IPS-18a (cell line): Measurements from ENCODE around the gene SUSD4.
"Not testable (repeated sequence)": the region's sequence is repeated elsewhere in the genome, so short reads cannot be mapped to it uniquely, and the experiment has no call there.

Experiments used
- H3K27ac ChIP-seq: one replicate; pipeline ENCODE4 v1.5.1; 2013; ENCODE audit warnings: low read length
- H3K27me3 ChIP-seq: one replicate; pipeline ENCODE4 v1.6.1; 2013; ENCODE audit warnings: mild to moderate bottlenecking, low read length; ENCODE audit not compliant: control insufficient read depth, insufficient read depth
- H3K36me3 ChIP-seq: one replicate; pipeline ENCODE4 v1.6.1; 2013; ENCODE audit warnings: low read depth, low read length; ENCODE audit not compliant: control insufficient read depth
- H3K4me1 ChIP-seq: one replicate; pipeline ENCODE4 v1.6.1; 2013; ENCODE audit warnings: low read depth, low read length; ENCODE audit not compliant: control insufficient read depth
- H3K4me3 ChIP-seq: one replicate; pipeline ENCODE4 v1.5.1; 2013; ENCODE audit warnings: low read length
- H3K9ac ChIP-seq: one replicate; pipeline ENCODE4 v1.6.1; 2013; ENCODE audit warnings: mild to moderate bottlenecking, low read length, moderate library complexity
- H3K9me3 ChIP-seq: one replicate; pipeline ENCODE4 v1.6.1; 2013; ENCODE audit warnings: low read depth, low read length; ENCODE audit not compliant: control insufficient read depth

Gene SUSD4

DNA sequence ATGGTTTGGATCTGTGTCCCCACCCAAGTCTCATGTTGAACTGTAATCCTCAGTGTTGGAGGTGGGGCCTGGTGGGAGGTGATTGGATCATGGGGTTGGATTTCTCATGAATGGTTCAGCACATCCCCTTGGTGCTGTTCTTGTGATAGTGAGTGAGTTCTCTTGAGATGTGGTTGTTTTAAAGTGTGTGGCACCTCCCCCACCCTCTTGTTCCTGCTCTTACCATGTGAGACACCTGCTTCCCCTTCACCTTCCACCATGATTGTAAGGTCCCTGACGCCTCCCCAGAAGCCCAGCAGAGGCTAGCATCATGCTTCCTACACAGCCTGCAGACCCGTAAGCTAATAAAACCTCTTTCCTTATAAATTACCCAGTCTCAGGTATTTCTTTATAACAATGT, 55.8 kb downstream of the SUSD4 start:
- no peak overlapping the region for H3K4me3 ChIP-seq
- H3K9me3 ChIP-seq: no peaks in the 10 kb centered on the region
- H3K36me3 ChIP-seq: no peaks in the 10 kb centered on the region
- H3K27me3 ChIP-seq: no peaks in the 10 kb centered on the region
- no peaks in the 10 kb centered on the region for H3K4me1 ChIP-seq
- H3K9ac ChIP-seq: no peak overlapping the region
- H3K27ac ChIP-seq: no peak overlapping the region

DNA sequence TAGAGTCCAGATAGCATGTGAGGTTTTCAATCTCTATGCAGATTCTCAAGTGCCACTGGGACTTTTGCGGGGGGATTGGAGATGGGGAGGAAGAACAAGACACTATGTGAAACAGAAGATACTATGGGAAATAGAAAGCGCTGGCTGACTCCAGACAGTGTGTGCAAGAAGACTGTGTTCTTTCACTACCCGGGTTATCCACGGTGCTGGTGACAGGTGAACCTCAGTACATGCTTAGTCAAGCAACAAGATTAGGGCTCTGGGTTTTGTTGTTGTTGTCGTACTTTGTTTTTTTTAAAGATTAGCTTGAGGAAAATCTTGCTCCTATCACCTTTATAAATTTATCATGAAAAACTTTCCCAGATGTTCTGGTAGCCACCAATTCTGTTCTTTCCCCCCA, 56.4 kb downstream of the SUSD4 start:
- Histone ChIP-seq H3K36me3 (no peaks in the 10 kb centered on the region), H3K9me3 (no peaks in the 10 kb centered on the region), H3K27ac (no peak overlapping the region), H3K27me3 (no peaks in the 10 kb centered on the region), H3K4me1 (no peaks in the 10 kb centered on the region), H3K4me3 (no peak overlapping the region), H3K9ac (no peak overlapping the region)

- Histone ChIP-seq H3K9ac (no peak overlapping the region), H3K27ac (no peak overlapping the region), H3K27me3 (no peaks in the 10 kb centered on the region), H3K4me1 (no peaks in the 10 kb centered on the region), H3K36me3 (no peaks in the 10 kb centered on the region), H3K4me3 (no peak overlapping the region), H3K9me3 (no peaks in the 10 kb centered on the region)
These were observed 59.0 kb downstream of the SUSD4 start for GRCh38 chr1:223304931-223305330.

DNA sequence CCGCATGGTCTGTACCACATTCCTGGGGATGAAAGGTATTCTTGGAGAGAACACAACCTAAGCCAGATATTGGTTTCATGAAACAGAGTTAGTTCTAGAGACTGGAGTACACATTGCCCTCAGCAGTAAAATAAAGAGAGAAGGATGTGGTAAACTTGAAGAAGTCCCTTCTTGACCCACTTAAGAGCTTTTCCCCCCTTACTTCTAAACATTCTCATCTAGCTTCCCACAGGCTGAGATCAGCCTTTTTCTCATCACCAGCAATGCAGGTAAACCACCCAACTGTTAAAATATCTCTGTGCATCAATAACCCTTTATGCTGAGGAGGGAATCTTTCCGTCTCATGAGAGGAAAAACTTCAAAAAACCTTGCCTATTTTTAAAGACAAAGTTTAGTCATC, 62.6 kb downstream of the SUSD4 start:
- H3K27me3 ChIP-seq: no peaks in the 10 kb centered on the region
- no peaks in the 10 kb centered on the region for H3K9me3 ChIP-seq
- H3K27ac ChIP-seq: no peak overlapping the region
- no peaks in the 10 kb centered on the region for H3K36me3 ChIP-seq
- H3K9ac ChIP-seq: no peak overlapping the region
- H3K4me3 ChIP-seq: no peak overlapping the region
- no peaks in the 10 kb centered on the region for H3K4me1 ChIP-seq

- Histone ChIP-seq H3K36me3 (no peaks in the 10 kb centered on the region), H3K9ac (no peak overlapping the region), H3K27ac (no peak overlapping the region), H3K4me1 (no peaks in the 10 kb centered on the region), H3K9me3 (no peaks in the 10 kb centered on the region), H3K27me3 (no peaks in the 10 kb centered on the region), H3K4me3 (no peak overlapping the region)
These were observed 64.4 kb downstream of the SUSD4 start for GRCh38 chr1:223299553-223299952.

DNA sequence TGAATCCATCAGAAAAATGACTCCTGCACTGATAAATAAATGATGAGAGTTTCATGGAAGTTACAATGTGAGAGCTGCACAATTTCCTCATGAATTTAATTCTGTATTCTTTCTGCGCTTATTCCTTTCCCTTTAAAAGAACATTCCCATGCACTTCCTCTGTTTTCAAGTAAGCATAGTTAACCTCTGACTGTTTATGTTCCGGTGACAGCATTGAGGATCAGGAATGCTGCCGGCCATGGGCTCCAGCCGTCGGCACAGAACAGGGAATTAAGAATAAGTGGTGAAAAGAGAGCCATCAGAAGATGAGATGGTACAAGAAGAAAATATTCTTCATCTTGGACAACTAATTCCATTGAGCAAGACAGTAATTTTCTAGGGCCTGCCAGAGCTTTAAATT, 65.3 kb downstream of the SUSD4 start:
- H3K27me3 ChIP-seq: no peaks in the 10 kb centered on the region
- no peak overlapping the region for H3K4me3 ChIP-seq
- H3K36me3 ChIP-seq: no peaks in the 10 kb centered on the region
- H3K9me3 ChIP-seq: no peaks in the 10 kb centered on the region
- no peaks in the 10 kb centered on the region for H3K4me1 ChIP-seq
- no peak overlapping the region for H3K27ac ChIP-seq
- H3K9ac ChIP-seq: no peak overlapping the region

GRCh38 chr1:223297800-223298199, 66.2 kb downstream of the SUSD4 start:
- H3K27ac ChIP-seq: no peak overlapping the region
- H3K27me3 ChIP-seq: no peaks in the 10 kb centered on the region
- no peaks in the 10 kb centered on the region for H3K9me3 ChIP-seq
- no peaks in the 10 kb centered on the region for H3K4me1 ChIP-seq
- H3K9ac ChIP-seq: no peak overlapping the region
- no peak overlapping the region for H3K4me3 ChIP-seq
- no peaks in the 10 kb centered on the region for H3K36me3 ChIP-seq

GRCh38 chr1:223291796-223292195, 72.2 kb downstream of the SUSD4 start:
- Histone ChIP-seq H3K9ac (no peak overlapping the region), H3K27me3 (no peaks in the 10 kb centered on the region), H3K4me3 (no peak overlapping the region), H3K36me3 (no peaks in the 10 kb centered on the region), H3K27ac (no peak overlapping the region), H3K4me1 (no peaks in the 10 kb centered on the region), H3K9me3 (no peaks in the 10 kb centered on the region)

GRCh38 chr1:223290397-223290796, 73.6 kb downstream of the SUSD4 start:
- H3K4me3 ChIP-seq: no peak overlapping the region
- no peaks in the 10 kb centered on the region for H3K27me3 ChIP-seq
- H3K27ac ChIP-seq: no peak overlapping the region
- no peaks in the 10 kb centered on the region for H3K36me3 ChIP-seq
- no peaks in the 10 kb centered on the region for H3K9me3 ChIP-seq
- no peak overlapping the region for H3K9ac ChIP-seq
- no peaks in the 10 kb centered on the region for H3K4me1 ChIP-seq

- Histone ChIP-seq H3K4me1 (no peaks in the 10 kb centered on the region), H3K4me3 (no peak overlapping the region), H3K27me3 (no peaks in the 10 kb centered on the region), H3K36me3 (no peaks in the 10 kb centered on the region), H3K9me3 (no peaks in the 10 kb centered on the region), H3K27ac (no peak overlapping the region), H3K9ac (no peak overlapping the region)
These were observed 74.4 kb downstream of the SUSD4 start for GRCh38 chr1:223289621-223290020.

GRCh38 chr1:223288826-223289225, 75.2 kb downstream of the SUSD4 start:
- no peaks in the 10 kb centered on the region for H3K27me3 ChIP-seq
- H3K9ac ChIP-seq: no peak overlapping the region
- H3K4me3 ChIP-seq: no peak overlapping the region
- H3K9me3 ChIP-seq: no peaks in the 10 kb centered on the region
- no peaks in the 10 kb centered on the region for H3K4me1 ChIP-seq
- no peaks in the 10 kb centered on the region for H3K36me3 ChIP-seq
- H3K27ac ChIP-seq: no peak overlapping the region

DNA sequence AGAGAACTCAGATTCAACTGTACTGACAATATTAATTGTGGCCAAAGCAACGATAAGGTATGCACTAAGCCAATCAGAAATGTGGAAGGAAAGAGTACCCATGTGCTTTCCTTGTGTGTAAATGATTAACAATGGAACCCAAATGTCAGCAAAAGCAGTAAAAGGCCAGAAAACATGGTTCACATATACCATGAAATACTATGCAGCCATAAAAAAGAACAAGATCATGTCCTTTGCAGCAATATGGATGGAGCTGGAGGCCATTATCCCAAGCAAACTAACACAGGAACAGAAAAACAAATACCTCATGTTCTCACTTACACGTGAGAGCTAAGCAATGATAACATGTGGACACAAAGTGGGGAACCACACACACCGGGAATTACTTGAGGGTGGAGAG, 78.5 kb downstream of the SUSD4 start:
- no peaks in the 10 kb centered on the region for H3K4me1 ChIP-seq
- H3K27ac ChIP-seq: no peak overlapping the region
- H3K4me3 ChIP-seq: no peak overlapping the region
- no peaks in the 10 kb centered on the region for H3K36me3 ChIP-seq
- no peaks in the 10 kb centered on the region for H3K27me3 ChIP-seq
- H3K9ac ChIP-seq: no peak overlapping the region
- no peaks in the 10 kb centered on the region for H3K9me3 ChIP-seq

- not testable (repeated sequence) for H3K27ac ChIP-seq, H3K4me3 ChIP-seq, H3K9ac ChIP-seq, H3K36me3 ChIP-seq, H3K27me3 ChIP-seq, H3K4me1 ChIP-seq, H3K9me3 ChIP-seq
These were observed 80.3 kb downstream of the SUSD4 start for GRCh38 chr1:223283697-223284096.
